GM12801 (cell line): ENCODE results near the gene C16orf74.

ENCODE experiments used
- TF ChIP-seq, protein P1 (sequence below): IDR thresholded peaks from one replicate; pipeline ENCODE4 v1.5.1; 2011; ENCODE audit warnings: control low read depth; ENCODE audit not compliant: insufficient read length; ENCODE audit errors: extremely low read depth

The C16orf74 gene

DNA sequence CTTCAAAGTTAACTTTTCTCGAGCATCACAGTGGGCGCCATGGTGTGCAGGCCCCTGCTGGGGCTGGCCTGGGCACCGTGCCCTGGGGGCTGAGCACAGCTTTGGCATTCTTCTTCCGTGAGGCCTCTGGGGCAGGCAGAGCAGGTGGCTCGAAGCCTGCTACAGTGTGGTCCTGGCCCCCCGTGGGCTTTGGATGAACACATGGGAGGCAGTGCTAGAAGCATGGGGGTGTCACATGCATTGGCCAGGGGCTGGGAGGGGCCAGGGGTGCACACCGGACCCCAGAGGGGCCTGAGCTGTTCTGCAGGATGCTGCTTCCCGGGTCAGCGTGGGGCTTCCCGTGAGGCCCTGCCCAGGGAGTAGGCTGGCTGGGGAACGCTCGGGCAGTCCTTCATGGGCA is 12.1 kb upstream of the C16orf74 start:
- TF ChIP-seq, protein P1, sequence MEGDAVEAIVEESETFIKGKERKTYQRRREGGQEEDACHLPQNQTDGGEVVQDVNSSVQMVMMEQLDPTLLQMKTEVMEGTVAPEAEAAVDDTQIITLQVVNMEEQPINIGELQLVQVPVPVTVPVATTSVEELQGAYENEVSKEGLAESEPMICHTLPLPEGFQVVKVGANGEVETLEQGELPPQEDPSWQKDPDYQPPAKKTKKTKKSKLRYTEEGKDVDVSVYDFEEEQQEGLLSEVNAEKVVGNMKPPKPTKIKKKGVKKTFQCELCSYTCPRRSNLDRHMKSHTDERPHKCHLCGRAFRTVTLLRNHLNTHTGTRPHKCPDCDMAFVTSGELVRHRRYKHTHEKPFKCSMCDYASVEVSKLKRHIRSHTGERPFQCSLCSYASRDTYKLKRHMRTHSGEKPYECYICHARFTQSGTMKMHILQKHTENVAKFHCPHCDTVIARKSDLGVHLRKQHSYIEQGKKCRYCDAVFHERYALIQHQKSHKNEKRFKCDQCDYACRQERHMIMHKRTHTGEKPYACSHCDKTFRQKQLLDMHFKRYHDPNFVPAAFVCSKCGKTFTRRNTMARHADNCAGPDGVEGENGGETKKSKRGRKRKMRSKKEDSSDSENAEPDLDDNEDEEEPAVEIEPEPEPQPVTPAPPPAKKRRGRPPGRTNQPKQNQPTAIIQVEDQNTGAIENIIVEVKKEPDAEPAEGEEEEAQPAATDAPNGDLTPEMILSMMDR = no peak

DNA sequence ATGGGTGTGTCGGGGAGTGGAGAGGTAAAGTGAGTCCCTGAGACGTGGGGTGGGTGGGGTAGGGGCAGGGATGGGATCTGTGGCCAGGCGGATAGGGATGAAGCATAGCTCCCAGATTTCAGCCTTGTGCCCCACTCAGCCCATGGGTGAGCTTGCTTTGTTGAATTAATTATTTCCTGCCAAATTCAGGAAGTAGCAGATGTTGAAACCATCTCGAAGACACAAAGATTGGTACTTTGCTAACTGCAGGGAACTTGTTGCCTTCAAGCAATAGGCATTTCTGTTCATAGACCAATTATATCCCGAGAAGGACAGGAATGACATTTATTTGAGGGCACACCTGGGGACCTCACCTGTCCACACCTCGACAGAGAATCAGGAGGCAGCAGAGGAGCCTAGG is 11.0 kb upstream of the C16orf74 start:
- TF ChIP-seq, protein P1 = no peak

DNA sequence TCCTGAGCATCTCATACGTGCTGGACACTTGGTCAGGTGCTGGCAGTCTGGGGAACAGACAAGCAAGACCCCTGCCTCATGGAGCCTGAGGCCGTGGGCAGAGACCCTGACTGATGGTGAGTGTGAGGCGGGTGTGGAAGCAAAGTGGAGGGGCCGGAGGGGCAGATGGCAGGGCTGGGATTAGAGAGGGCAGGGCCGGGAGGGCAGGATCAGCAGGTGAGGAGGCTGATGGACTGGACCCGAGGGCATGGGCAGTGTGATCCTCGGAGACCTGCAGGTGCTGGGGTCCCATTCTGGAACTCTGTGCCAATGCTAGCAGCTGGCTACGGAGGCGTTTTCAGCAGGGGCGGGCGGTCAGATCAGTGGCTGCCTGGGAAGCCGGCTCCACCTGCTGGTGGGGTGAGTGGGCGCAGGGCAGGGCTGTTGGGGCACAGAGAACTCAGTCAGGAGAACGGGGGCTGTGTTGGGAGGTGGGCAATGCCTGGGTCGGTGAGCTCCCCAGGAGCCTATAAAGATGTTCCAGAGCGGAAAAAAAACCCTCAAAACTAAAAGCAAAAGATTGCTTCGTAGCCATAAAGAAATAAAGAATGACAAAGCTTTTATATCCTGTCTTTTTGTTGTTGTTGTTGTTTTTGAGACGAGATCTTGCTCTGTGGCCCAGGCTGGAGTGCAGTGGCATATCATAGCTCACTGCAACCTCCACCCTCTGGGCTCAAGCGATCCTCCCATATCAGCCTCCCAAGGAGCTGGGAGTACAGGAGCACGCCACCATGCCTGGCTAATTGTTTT is 8.9 kb upstream of the C16orf74 start:
- TF ChIP-seq, protein P1 = no peak

DNA sequence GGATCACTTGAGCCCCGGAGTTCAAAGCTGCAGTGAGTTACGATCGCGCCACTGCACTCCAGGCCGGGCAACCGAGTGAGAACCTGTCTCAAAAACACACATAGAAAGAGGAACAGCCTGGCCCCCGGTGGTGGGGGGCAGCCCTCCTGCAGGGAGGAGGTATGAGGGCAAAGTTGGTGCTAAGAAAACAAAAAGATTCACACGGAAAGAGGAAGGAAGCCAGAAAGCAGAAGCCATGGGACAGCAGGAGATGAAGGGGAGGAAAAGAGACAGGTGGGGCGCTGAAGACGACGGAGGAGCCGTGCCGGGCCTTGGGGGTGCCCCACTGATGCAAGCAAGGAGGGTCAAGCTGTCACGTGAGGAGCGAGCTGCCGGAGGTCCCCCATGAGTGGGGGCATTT is 8.2 kb upstream of the C16orf74 start:
- TF ChIP-seq, protein P1 = no peak

DNA sequence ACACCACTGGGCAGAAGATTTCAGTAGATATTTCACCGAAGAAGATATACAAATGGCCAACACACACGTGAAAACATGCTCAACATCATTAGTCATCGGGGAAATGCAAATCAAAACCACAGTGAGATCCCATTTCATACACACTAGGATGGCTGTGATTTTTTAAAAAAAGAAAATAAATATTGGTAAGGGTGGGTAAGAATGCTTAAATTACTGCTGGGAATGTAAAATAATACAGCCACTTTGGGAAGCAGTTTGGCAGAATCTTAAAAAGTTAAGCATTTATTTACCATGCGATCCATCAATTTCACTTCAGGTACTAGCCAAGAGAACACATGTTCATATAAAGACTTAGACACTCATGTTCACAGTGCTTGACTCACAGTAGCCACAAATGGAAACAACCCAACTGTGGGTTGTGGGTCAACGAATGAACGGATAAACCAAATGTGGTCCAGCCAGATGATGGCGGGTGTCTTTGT is 6.5 kb upstream of the C16orf74 start:
- TF ChIP-seq, protein P1 = no peak

DNA sequence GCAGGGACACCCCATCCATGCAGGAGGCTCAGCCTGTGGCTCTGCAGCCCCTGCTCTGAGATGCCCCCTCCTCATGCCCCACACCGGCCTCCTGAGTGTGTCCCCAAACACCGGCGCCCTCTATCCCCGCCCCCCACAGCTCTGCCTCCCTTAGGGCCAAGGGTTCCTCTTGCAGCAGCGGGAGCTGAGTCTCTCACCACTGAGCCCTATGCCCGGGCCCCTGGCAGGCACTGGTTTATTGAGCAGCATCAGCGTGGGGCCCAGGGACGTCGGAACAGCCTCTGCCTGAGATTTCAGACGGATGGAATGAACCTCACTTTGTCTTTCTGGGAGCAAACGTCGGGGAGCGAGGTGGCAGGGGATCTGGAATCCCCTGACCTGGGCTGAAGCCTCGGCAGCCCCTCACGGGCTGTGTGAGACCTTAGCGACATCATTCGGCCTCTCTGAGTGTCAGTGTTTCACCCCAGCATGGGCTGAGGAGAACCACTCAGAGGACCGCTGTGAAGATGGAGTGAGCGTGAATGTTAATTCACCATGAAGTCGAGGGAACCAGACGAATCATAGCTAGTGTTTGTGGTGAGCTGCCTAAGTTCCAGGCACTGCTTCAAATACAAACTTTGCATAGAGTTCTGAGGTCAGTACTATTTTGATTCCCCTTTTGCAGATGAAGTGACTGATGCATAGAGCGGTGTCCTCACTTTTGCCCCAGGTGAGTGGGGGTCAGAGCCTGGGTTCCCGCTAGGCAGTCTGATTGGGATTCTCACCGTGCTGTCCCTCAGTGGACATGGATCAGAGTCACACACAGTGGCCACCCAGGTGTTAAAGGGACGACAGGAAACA is 5.3 kb upstream of the C16orf74 start:
- TF ChIP-seq, protein P1 = no peak

DNA sequence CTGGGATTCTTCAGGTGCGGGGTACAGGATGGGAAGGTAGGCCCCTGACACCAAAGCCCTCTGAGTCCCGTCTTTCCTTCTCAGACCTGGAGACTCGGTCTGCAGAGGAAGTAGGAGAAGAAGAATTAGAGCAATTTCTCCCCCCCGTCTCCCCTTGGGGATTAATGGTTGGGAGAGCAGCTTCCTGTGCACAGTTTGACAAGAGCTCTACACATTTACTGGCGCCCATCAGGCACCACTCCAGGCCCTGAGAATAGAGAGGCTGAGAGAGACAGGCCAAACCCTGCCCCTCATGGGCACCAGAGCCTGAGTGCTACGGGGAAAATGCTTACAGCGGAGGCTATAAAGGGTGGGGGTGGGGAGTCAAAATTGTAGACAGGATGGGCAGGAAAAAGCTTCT is 3.5 kb upstream of the C16orf74 start:
- TF ChIP-seq, protein P1 = no peak
